Activated CD4-positive, alpha-beta T cell treated with anti-CD3 and anti-CD28 coated beads for 36 hours (primary cell): ENCODE measurements around the gene FRMPD2. TPM values are rescaled to one million over a fixed set of nuclear protein-coding genes. Genes with fewer than 3 reads are reported as not detected.
"Not testable (repeated sequence)": the region's sequence is repeated elsewhere in the genome, so short reads cannot be mapped to it uniquely, and the experiment has no call there.

Experiments
- ATAC-seq: fragments of 200-7000 bp; cut with Tn5 transposase; one replicate; pipeline ENCODE4 v1.10.0; 2021; ENCODE audit warnings: mild to moderate bottlenecking, moderate library complexity
- CTCF ChIA-PET: fragments of 350-600 bp; sonication (Branson Sonifier 250); formaldehyde crosslinking; loops from one replicate; lab custom pipeline; 2021; ENCODE audit warnings: antibody characterized with exemption; lab: Charles Lee
- POLR2A ChIA-PET: fragments of 350-600 bp; sonication (Branson Sonifier 250); formaldehyde crosslinking; loops from one replicate; lab custom pipeline; 2021; ENCODE audit warnings: antibody characterized with exemption, inconsistent platforms; lab: Charles Lee
- DNase-seq: peaks from one replicate; pipeline ENCODE4 v3.0.0-alpha.2; 2020
- H3K27ac Mint-ChIP-seq: one replicate; pipeline ENCODE4 v1.8.0; 2021; ENCODE audit warnings: mixed read lengths
- H3K27me3 Mint-ChIP-seq: one replicate; pipeline ENCODE4 v1.8.0; 2021; ENCODE audit warnings: mixed read lengths
- H3K36me3 Mint-ChIP-seq: one replicate; pipeline ENCODE4 v1.8.0; 2021; ENCODE audit warnings: low read depth, mixed read lengths
- H3K4me1 Mint-ChIP-seq: one replicate; pipeline ENCODE4 v1.8.0; 2021; ENCODE audit warnings: mixed read lengths
- H3K4me3 Mint-ChIP-seq: one replicate; pipeline ENCODE4 v1.8.0; 2021; ENCODE audit warnings: mild to moderate bottlenecking, moderate library complexity, mixed read lengths
- H3K9me3 Mint-ChIP-seq: one replicate; pipeline ENCODE4 v1.8.0; 2021; ENCODE audit warnings: low read depth, mixed read lengths
- intact Hi-C, 2 experiments: fragments of 100-400 bp; cut with DNase I in 1 of 2; cut with micrococcal nuclease in 1 of 2; formaldehyde crosslinking; loops; one replicate each; pipeline versions ENCODE4 v1.14.2 to v1.15.1; 2022 to 2024; cut with DNase I, micrococcal nuclease
- total RNA-seq, 2 experiments: library from RNA; stranded (reverse); gene quantifications; one replicate each; pipeline ENCODE4 v1.2.3, GENCODE V29; 2021

The FRMPD2 gene
- total RNA-seq, 2 experiments from 2014 or later = not detected

DNA sequence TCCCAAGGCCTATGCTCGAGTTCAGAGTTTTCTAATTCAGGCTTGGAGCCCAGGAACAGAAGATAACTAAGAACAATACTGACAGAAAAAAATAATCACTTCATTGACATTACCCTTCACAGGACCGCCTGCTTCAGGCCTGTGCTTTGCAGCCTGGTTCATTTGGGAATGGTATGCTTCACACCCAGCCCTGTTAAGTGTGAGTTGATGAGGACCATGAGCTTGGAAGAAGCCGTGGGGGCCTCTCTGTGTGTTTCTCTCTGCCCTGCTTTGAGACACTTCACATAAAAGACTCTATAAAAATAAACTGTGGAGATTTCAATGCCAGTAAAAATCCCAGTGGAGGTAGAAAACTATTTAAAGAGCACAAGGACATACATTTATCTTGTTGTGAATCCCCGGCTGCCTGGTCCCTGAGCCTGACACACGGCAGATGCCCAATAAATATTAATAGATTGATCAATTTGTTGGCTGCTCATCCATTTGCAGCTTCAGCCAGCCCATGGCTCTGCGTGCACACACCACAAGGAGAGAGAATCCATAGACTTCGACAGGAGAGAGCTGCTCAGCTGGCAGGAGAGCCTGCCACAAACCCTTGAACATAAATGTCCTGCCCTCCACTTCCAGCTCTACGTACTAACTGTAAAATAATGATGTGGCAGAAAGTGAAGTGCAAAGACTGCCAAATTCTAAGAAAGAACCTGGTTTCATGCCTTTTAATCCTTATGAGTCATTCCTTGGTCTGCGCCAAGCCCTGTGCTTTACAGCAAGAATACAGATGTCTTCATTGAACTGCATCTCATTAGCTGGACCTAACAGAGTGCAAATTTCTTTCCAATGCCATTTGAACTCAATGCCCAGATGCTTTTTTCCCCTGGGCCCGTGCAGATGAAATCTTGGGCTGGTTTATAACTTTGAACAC is 130.5 kb downstream of the FRMPD2 start:
- H3K4me3 Mint-ChIP-seq, DNase-seq, H3K4me1 Mint-ChIP-seq, H3K9me3 Mint-ChIP-seq, intact Hi-C loops, POLR2A ChIA-PET, CTCF ChIA-PET, H3K36me3 Mint-ChIP-seq, H3K27me3 Mint-ChIP-seq, H3K27ac Mint-ChIP-seq: not testable (repeated sequence)
- peak; percentile 71 for ATAC-seq

DNA sequence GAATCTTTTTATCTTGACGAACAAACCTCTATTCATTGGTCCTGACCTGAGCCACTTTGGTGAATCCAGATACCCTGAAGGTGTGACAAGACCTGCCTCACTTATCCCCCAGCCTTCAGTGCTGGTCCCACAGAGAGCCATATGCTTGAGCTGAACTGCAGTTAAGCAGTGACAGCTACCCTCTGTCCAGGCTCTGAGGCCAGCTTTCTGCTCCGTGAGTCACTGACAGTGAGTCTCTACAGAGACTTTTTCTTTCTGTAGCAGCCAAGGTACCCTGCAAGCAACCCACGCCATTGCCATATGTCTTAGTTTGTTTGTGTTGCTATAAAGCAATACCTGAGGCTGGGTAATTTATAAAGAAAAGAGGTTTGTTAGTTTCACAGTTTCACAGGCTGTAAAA is 133.5 kb downstream of the FRMPD2 start:
- H3K4me3 Mint-ChIP-seq, intact Hi-C loops, CTCF ChIA-PET, H3K27ac Mint-ChIP-seq, H3K36me3 Mint-ChIP-seq, H3K27me3 Mint-ChIP-seq, H3K9me3 Mint-ChIP-seq, POLR2A ChIA-PET, ATAC-seq, H3K4me1 Mint-ChIP-seq: not testable (repeated sequence)
- DNase-seq = peak; percentile 4

DNA sequence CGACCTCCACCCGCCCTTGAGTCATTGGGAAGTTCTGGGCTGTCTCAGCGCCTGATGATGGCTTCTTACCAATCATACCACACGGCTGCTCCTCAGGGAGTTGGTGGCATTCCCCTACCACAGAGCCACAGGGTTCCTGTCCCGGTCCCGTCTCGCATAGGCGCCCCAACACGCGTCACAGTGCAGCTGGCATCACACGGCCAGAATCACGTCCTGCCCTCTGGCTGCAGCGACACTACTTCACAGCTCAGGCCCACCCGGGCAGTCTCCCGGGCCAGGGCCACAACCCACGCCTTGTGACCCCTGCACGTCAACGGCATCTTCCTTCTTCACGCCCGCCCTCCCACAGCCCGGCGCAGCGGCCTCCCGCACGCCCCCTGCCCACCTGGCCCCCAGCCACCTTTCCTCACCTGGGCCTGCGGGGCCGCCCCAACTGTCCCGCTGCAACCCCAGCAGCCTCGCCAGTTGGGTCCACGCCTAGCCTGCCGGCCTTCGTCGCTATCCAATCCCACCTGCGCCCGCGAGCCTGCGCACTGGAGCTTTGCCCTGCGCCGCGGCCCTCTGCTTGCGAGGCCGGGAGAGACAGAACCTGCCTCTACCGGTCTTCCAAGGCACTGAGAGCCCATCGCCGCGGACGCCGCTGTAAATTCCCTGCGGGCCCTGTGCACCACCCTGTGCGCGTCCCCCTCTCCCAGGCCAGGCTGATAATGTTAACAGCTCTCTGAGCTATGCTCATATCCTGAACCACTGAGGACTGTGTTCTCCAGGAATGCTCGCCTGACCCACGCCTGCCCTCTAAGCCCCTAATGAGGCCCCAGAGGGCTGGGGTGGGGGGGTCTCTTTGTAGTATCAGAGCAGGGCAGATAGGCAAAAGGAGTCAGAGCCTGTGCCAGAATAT is 134.3 kb downstream of the FRMPD2 start:
- CTCF ChIA-PET, H3K4me1 Mint-ChIP-seq, H3K27me3 Mint-ChIP-seq, H3K27ac Mint-ChIP-seq, POLR2A ChIA-PET, H3K9me3 Mint-ChIP-seq, H3K36me3 Mint-ChIP-seq, intact Hi-C loops, H3K4me3 Mint-ChIP-seq: not testable (repeated sequence)
- ATAC-seq = peak; percentile 55
- DNase-seq = peak; percentile 5

DNA sequence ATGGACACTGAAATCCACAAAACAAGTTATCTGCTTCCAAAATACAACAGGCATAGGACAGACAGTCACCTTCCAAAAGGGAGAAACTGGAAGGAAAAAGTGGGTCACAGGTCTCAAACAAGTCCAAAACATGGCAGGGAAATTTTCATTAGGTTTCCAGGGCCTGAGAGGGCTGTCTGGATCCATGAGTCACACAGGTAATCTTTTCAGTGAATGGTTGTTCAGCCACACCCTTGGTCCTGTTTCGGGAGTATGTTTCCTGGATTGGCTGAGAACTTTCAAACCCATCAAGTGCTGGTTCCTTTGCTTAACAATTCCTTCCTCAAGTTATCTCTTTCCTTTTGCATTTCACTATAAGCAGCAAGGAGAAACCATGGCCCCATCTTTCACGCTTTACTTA is 145.5 kb downstream of the FRMPD2 start:
- H3K4me3 Mint-ChIP-seq, intact Hi-C loops, DNase-seq, ATAC-seq, POLR2A ChIA-PET, H3K36me3 Mint-ChIP-seq, H3K27ac Mint-ChIP-seq, H3K27me3 Mint-ChIP-seq, H3K9me3 Mint-ChIP-seq, H3K4me1 Mint-ChIP-seq, CTCF ChIA-PET: not testable (repeated sequence)

DNA sequence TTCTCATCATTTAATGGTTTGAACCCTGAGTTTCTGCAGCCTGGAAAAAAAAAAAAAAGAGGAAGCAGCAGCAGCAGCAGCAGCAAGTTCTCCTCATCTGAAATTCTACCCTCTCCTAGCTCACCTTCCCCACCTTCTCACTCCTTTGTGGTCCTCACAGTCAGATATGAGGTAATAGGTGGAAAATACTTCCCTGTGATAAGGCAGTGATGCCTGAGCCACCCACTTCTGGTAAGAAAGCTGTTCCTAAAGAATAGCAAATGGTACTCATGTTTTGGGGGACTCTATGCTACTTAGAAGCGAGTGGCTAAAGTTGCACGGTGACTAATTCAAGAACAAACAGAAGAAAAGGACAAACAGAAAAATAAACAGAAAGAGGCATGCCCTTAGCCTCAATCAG is 148.2 kb downstream of the FRMPD2 start:
- H3K4me3 Mint-ChIP-seq, H3K4me1 Mint-ChIP-seq, H3K27ac Mint-ChIP-seq, ATAC-seq, H3K27me3 Mint-ChIP-seq, H3K9me3 Mint-ChIP-seq, POLR2A ChIA-PET, intact Hi-C loops, CTCF ChIA-PET, DNase-seq, H3K36me3 Mint-ChIP-seq: not testable (repeated sequence)

DNA sequence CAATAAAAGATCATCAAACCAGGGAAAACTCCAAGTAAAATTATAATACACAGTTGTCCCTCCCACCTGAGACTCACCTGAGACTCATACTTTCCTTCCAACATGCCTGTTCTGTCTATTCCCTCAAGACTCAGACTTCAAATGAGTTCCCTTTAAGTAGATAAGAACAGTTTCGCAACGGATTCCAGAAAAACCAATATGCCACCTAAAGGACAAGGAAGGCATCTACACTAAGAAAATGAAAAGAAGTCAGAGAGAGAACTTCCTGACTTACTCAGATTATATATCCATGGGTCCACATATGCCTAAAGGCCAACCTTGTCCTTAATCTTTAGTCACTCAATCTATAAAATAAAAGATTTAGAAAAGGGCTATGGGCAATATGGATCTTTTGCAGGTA is 148.9 kb downstream of the FRMPD2 start:
- intact Hi-C loops, H3K27ac Mint-ChIP-seq, DNase-seq, POLR2A ChIA-PET, H3K4me3 Mint-ChIP-seq, H3K9me3 Mint-ChIP-seq, ATAC-seq, CTCF ChIA-PET, H3K27me3 Mint-ChIP-seq, H3K4me1 Mint-ChIP-seq, H3K36me3 Mint-ChIP-seq: not testable (repeated sequence)

DNA sequence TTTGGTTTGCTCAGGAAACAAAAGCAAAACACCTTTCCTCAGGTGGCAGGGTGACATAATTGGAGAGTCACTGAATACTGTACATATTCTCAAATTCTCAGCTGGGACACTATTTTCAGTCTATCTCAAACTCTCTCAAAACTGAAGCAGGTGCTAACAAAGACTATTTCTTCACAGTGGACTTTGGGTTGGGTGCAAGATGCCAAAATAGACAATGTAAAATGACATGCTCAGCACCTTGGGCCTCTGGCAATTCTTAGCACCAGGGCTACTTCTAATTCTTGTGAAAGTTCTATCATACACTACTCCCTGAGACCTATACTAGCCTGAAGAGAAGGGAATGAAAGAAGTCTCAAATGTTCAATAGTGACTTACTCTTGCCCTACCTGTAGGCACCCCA is 151.9 kb downstream of the FRMPD2 start:
- intact Hi-C loops, CTCF ChIA-PET, H3K27ac Mint-ChIP-seq, DNase-seq, H3K4me3 Mint-ChIP-seq, H3K36me3 Mint-ChIP-seq, POLR2A ChIA-PET, H3K27me3 Mint-ChIP-seq, H3K4me1 Mint-ChIP-seq, H3K9me3 Mint-ChIP-seq, ATAC-seq: not testable (repeated sequence)

DNA sequence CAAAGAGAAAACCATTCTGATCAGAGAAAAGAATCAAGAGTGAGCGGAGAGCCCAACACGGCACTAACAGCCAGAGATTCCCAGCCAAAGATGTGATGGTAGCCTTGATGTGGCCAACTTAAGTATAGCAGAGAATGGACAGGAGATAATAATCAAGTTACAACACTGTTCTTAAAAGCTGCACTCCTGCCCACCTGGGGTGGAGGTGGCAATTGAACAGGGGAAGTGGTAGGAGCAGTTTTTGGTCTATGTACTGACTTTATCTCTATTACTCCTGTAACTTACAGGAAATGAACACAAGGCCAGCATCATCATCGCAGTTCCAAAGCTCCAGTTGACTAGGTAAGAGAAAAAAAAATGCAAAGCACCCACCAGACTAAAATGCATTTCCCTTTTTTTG is 164.2 kb downstream of the FRMPD2 start:
- H3K4me1 Mint-ChIP-seq, CTCF ChIA-PET, H3K36me3 Mint-ChIP-seq, POLR2A ChIA-PET, H3K9me3 Mint-ChIP-seq, DNase-seq, intact Hi-C loops, H3K4me3 Mint-ChIP-seq, H3K27ac Mint-ChIP-seq, H3K27me3 Mint-ChIP-seq: not testable (repeated sequence)
- ATAC-seq = peak; percentile 51

Other genes with a start within 250 kb of the FRMPD2 start
- gene MAPK8, start 32.0 kb upstream of the FRMPD2 start, total RNA-seq = 10 to 100 TPM; 35.7 to 40.0 TPM